GM18867 (cell line): ENCODE results near the gene UNK.
"Not testable (repeated sequence)": the region's sequence is repeated elsewhere in the genome, so short reads cannot be mapped to it uniquely, and the experiment has no call there.

Source experiments
- ATAC-seq: cut with Tn5 transposase; IDR thresholded peaks from one replicate; pipeline ENCODE4 v1.9.1; 2021; ENCODE audit warnings: mild to moderate bottlenecking, moderate library complexity; ENCODE audit not compliant: unreplicated experiment

The UNK gene

GRCh38 chr17:75869282-75870141 lies 84.9 kb downstream of the UNK start:
- ATAC-seq = no peak

- ATAC-seq = not testable (repeated sequence)
Measured at GRCh38 chr17:75870228-75870627, 85.6 kb downstream of the UNK start.

- no peak for ATAC-seq
Measured at GRCh38 chr17:75872434-75873351, 88.1 kb downstream of the UNK start.

DNA sequence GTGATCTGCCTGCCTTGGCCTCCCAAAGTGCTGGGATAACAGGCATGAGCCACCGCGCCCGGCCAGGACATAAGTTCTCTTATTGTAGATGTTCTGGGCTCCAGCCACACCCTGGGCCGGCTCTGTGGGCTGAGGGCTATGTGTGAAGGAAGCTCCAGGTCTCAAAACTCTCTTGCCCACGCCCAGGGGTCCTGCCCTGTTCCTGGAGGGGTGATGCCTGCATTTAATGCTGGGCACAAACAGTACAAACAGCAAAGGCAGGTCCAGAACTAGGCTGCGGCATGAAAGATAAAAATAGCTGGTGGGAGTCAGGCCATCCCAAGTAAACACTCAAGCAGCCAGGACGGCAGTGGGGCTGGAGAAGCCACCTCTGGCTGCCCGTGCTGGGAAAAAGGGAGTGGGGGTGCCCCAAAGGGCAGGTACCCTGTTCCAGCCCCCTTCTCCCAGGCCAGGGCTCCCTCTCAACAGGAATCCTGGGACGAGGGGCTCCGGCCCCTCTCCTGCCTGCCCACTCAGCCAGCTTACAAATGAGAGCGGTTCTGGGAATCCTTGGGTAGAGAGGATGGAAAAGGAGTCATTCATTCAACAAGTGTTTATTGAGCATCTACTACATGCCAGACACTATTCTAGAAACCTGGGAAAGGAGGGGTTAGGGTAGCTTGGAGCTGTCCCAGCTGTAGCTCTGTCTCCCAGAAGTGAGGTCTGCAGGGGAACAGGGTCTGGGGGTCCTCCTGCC lies 89.1 kb downstream of the UNK start:
- no peak for ATAC-seq

GRCh38 chr17:75874323-75875181 lies 89.9 kb downstream of the UNK start:
- ATAC-seq = no peak
